ENCODE results near the gene DYNLL2.
A peak's percentile ranks its signal among the peaks of the same experiment; 100 is the strongest.
"Not testable (repeated sequence)": the region's sequence is repeated elsewhere in the genome, so short reads cannot be mapped to it uniquely, and the experiment has no call there.

DYNLL2 gene

GRCh38 chr17:58105093-58105492, 21.9 kb downstream of the DYNLL2 start:
- DNase-seq (ENCODE audit: low spot score), result no peak

GRCh38 chr17:58107306-58107705, 24.1 kb downstream of the DYNLL2 start:
- DNase-seq (ENCODE audit: low spot score), result no peak

GRCh38 chr17:58109197-58109596, 26.0 kb downstream of the DYNLL2 start:
- DNase-seq (ENCODE audit: low spot score), result no peak

- no peak for DNase-seq (ENCODE audit: low spot score)
Observed at GRCh38 chr17:58110012-58110411, 26.8 kb downstream of the DYNLL2 start.

GRCh38 chr17:58111676-58112075, 28.5 kb downstream of the DYNLL2 start:
- no peak for DNase-seq (ENCODE audit: low spot score)

- DNase-seq (ENCODE audit: low spot score), result peak; percentile 70
Observed at GRCh38 chr17:58112970-58113631, 29.9 kb downstream of the DYNLL2 start.

- no peak for DNase-seq (ENCODE audit: low spot score)
Observed at GRCh38 chr17:58113947-58114346, 30.7 kb downstream of the DYNLL2 start.

- DNase-seq (ENCODE audit: low spot score), result no peak
Observed at GRCh38 chr17:58117382-58117781, 34.2 kb downstream of the DYNLL2 start.

- DNase-seq (ENCODE audit: low spot score), result no peak
Observed at GRCh38 chr17:58119491-58119890, 36.3 kb downstream of the DYNLL2 start.

GRCh38 chr17:58120195-58120822, 37.1 kb downstream of the DYNLL2 start:
- DNase-seq (ENCODE audit: low spot score), result peak; percentile 58

- peak; percentile 29 for DNase-seq (ENCODE audit: low spot score)
Observed at GRCh38 chr17:58121925-58122324, 38.7 kb downstream of the DYNLL2 start.

GRCh38 chr17:58127846-58128245, 44.6 kb downstream of the DYNLL2 start:
- no peak for DNase-seq (ENCODE audit: low spot score)

- not testable (repeated sequence) for DNase-seq (ENCODE audit: low spot score)
Observed at GRCh38 chr17:58132697-58133096, 49.5 kb downstream of the DYNLL2 start.

GRCh38 chr17:58136669-58137279, 53.6 kb downstream of the DYNLL2 start:
- DNase-seq (ENCODE audit: low spot score), result peak; percentile 38

- no peak for DNase-seq (ENCODE audit: low spot score)
Observed at GRCh38 chr17:58141505-58141904, 58.3 kb downstream of the DYNLL2 start.

- not testable (repeated sequence) for DNase-seq (ENCODE audit: low spot score)
Observed at GRCh38 chr17:58143335-58143734, 60.1 kb downstream of the DYNLL2 start.

- DNase-seq (ENCODE audit: low spot score), result no peak
Observed at GRCh38 chr17:58144801-58145200, 61.6 kb downstream of the DYNLL2 start.
